OCI-LY1 (cell line): ENCODE measurements around the gene OR8G1.
"Not testable (repeated sequence)": the region's sequence is repeated elsewhere in the genome, so short reads cannot be mapped to it uniquely, and the experiment has no call there.

Experiments
- H2AFZ ChIP-seq: fragments of 200-600 bp; sonication (generic), shearing (Covaris generic); 2 replicates; pipeline ENCODE4 v1.6.0; 2014; ENCODE audit warnings: antibody characterized with exemption, mild to moderate bottlenecking, low read length
- H3F3A ChIP-seq: fragments of 200-600 bp; sonication (generic), shearing (Covaris generic); 2 replicates; pipeline ENCODE4 v1.6.0; 2014; ENCODE audit warnings: mild to moderate bottlenecking, antibody characterized with exemption, low read length, moderate library complexity; ENCODE audit not compliant: insufficient read depth
- H3K27ac ChIP-seq: fragments of 200-600 bp; sonication (generic); 2 replicates; pipeline ENCODE4 v1.5.1; 2014; ENCODE audit warnings: low read length, mixed run types, mild to moderate bottlenecking, low read depth; ENCODE audit not compliant: poor library complexity, severe bottlenecking
- H3K27me3 ChIP-seq: fragments of 200-600 bp; sonication (generic); 2 replicates; pipeline ENCODE4 v1.6.0; 2014; ENCODE audit warnings: antibody characterized with exemption, mild to moderate bottlenecking, low read length, moderate library complexity; ENCODE audit not compliant: insufficient read depth
- H3K36me3 ChIP-seq: fragments of 200-600 bp; sonication (generic); 2 replicates; pipeline ENCODE4 v1.6.1; 2014; ENCODE audit warnings: mild to moderate bottlenecking, antibody characterized with exemption, low read length, moderate library complexity, mixed read lengths; ENCODE audit not compliant: insufficient read depth
- H3K4me1 ChIP-seq: fragments of 200-600 bp; sonication (generic); 2 replicates; pipeline ENCODE4 v1.5.1; 2014; ENCODE audit warnings: mild to moderate bottlenecking, low read length, moderate library complexity; ENCODE audit not compliant: insufficient read depth, severe bottlenecking
- H3K4me2 ChIP-seq: fragments of 200-600 bp; sonication (generic), shearing (Covaris generic); 2 replicates; pipeline ENCODE4 v1.6.1; 2014; ENCODE audit warnings: low read length
- H3K4me3 ChIP-seq: fragments of 200-600 bp; sonication (generic); 2 replicates; pipeline ENCODE4 v1.5.1; 2014; ENCODE audit warnings: low read length, low read depth, mild to moderate bottlenecking, mixed read lengths; ENCODE audit not compliant: poor library complexity, severe bottlenecking
- H3K79me2 ChIP-seq: fragments of 200-600 bp; shearing (Covaris generic); 2 replicates; pipeline ENCODE4 v1.6.1; 2016; ENCODE audit warnings: mixed run types, low read length, mixed read lengths; ENCODE audit not compliant: insufficient read depth
- H3K9ac ChIP-seq: fragments of 200-600 bp; sonication (generic), shearing (Covaris generic); 2 replicates; pipeline ENCODE4 v1.6.1; 2014; ENCODE audit warnings: mild to moderate bottlenecking, low read length, mixed read lengths
- H3K9me2 ChIP-seq: fragments of 200-600 bp; sonication (generic), shearing (Covaris generic); 2 replicates; pipeline ENCODE4 v1.6.1; 2014; ENCODE audit warnings: low read depth, mild to moderate bottlenecking, low read length, mixed read lengths
- H3K9me3 ChIP-seq: fragments of 200-600 bp; shearing (Covaris generic); 2 replicates; pipeline ENCODE4 v1.6.1; 2014; ENCODE audit warnings: low read length, mixed read lengths
- H4K20me1 ChIP-seq: fragments of 200-600 bp; sonication (generic), shearing (Covaris generic); 2 replicates; pipeline ENCODE4 v1.6.0; 2016; ENCODE audit warnings: mild to moderate bottlenecking, low read length; ENCODE audit not compliant: insufficient read depth
- CTCF ChIP-seq: fragments of 200-600 bp; sonication (generic), shearing (Covaris generic); IDR thresholded peaks from 2 replicates; pipeline ENCODE4 v1.5.1; 2017; ENCODE audit warnings: mild to moderate bottlenecking, antibody characterized with exemption, low read length, moderate library complexity, mixed read lengths
- EZH2 ChIP-seq: fragments of 200-600 bp; sonication (generic), shearing (Covaris generic); IDR thresholded peaks from 2 replicates; pipeline ENCODE4 v1.8.0; 2017; ENCODE audit warnings: borderline replicate concordance, mixed run types, mild to moderate bottlenecking, antibody characterized with exemption, low read length, moderate library complexity, mixed read lengths

Gene OR8G1

GRCh38 chr11:124233376-124233775 is 7.5 kb upstream of the OR8G1 start:
- no peaks in the 10 kb centered on the region for H3F3A ChIP-seq

GRCh38 chr11:124238512-124238911 is 2.4 kb upstream of the OR8G1 start:
- no peaks in the 10 kb centered on the region for H3K9me2 ChIP-seq
- no peaks in the 10 kb centered on the region for H3K4me1 ChIP-seq
- no peak overlapping the region for H3K27ac ChIP-seq
- H3K27me3 ChIP-seq = no peaks in the 10 kb centered on the region
- H3F3A ChIP-seq = no peaks in the 10 kb centered on the region
- H3K4me2 ChIP-seq = no peak overlapping the region
- H3K9ac ChIP-seq = no peak overlapping the region
- no peaks in the 10 kb centered on the region for H3K36me3 ChIP-seq
- H4K20me1 ChIP-seq = no peaks in the 10 kb centered on the region
- H3K79me2 ChIP-seq = no peaks in the 10 kb centered on the region
- TF ChIP-seq CTCF = no peak
- no peak for TF ChIP-seq EZH2
- no peak overlapping the region for H3K4me3 ChIP-seq
- H3K9me3 ChIP-seq = no peaks in the 10 kb centered on the region
- no peak overlapping the region for H2AFZ ChIP-seq

More at GRCh38 chr11:124233376-124233775, 7.5 kb upstream of the OR8G1 start:
- Histone ChIP-seq H3K9me3 (no peaks in the 10 kb centered on the region), H3K27ac (no peak overlapping the region), H3K9ac (no peak overlapping the region), H3K4me3 (no peak overlapping the region), H3K27me3 (no peaks in the 10 kb centered on the region), H3K36me3 (no peaks in the 10 kb centered on the region), H3K9me2 (no peaks in the 10 kb centered on the region), H3K79me2 (no peaks in the 10 kb centered on the region), H2AFZ (no peak overlapping the region), H3K4me2 (no peak overlapping the region), H4K20me1 (no peaks in the 10 kb centered on the region), H3K4me1 (no peaks in the 10 kb centered on the region)
- TF ChIP-seq CTCF = no peak
- TF ChIP-seq EZH2 = no peak

- H3K79me2 ChIP-seq, H3K36me3 ChIP-seq, H3K9ac ChIP-seq, H4K20me1 ChIP-seq, H3K9me3 ChIP-seq, H3K4me3 ChIP-seq, H2AFZ ChIP-seq, H3K27ac ChIP-seq, H3K9me2 ChIP-seq, H3K4me1 ChIP-seq, H3F3A ChIP-seq, H3K27me3 ChIP-seq, H3K4me2 ChIP-seq: not testable (repeated sequence)
Measured at GRCh38 chr11:124249869-124250268, 9.0 kb downstream of the OR8G1 start.

GRCh38 chr11:124256076-124256475 is 15.2 kb downstream of the OR8G1 start, which contains the start of gene OR8G5:
Gene OR8G5 (plus strand): TSS chr11:124256376. CDS start chr11:124264932, 8,556 bp downstream.
- Histone ChIP-seq H3K9me3 (no peaks in the 10 kb centered on the region), H3K36me3 (no peaks in the 10 kb centered on the region), H3K4me3 (no peak within 1 kb of the TSS), H3K4me1 (no peaks in the 10 kb centered on the region), H2AFZ (no peak within 1 kb of the TSS), H4K20me1 (no peaks in the 10 kb centered on the region), H3K79me2 (no peaks in the 10 kb centered on the region), H3K9ac (no peak within 1 kb of the TSS), H3K27ac (no peak within 1 kb of the TSS), H3F3A (no peaks in the 10 kb centered on the region), H3K9me2 (no peaks in the 10 kb centered on the region), H3K4me2 (no peak within 1 kb of the TSS), H3K27me3 (no peaks in the 10 kb centered on the region)
- TF ChIP-seq EZH2 = no peak
- no peak for TF ChIP-seq CTCF

GRCh38 chr11:124265041-124265440 is 24.1 kb downstream of the OR8G1 start:
- not testable (repeated sequence) for H3K36me3 ChIP-seq, H2AFZ ChIP-seq, H3F3A ChIP-seq, H3K9me3 ChIP-seq, H3K27me3 ChIP-seq, H4K20me1 ChIP-seq, H3K79me2 ChIP-seq, H3K4me3 ChIP-seq, H3K4me1 ChIP-seq, H3K9me2 ChIP-seq, H3K4me2 ChIP-seq, H3K27ac ChIP-seq, H3K9ac ChIP-seq
